SK-N-SH (cell line): Measurements from ENCODE around the gene SFR1. TPM values are rescaled to one million over a fixed set of nuclear protein-coding genes. Genes with fewer than 3 reads are reported as not detected.

ENCODE experiments used
- CTCF ChIA-PET: fragments of 300-600, 350-600 bp; formaldehyde crosslinking; extraction: SDS; loops from one replicate; lab custom pipeline; 2021; lab: Yijun Ruan, JAX
- POLR2A ChIA-PET: fragments of 350-600 bp; sonication (Branson Sonifier 250); formaldehyde crosslinking; extraction: SDS; loops from one replicate; lab custom pipeline; 2020; ENCODE audit warnings: antibody characterized with exemption, inconsistent platforms; lab: Yijun Ruan, JAX
- DNase-seq: peaks from one replicate; pipeline ENCODE4 v3.0.0; 2012
- H2AFZ ChIP-seq: fragments of 200-600 bp; sonication (generic); 2 replicates; pipeline ENCODE4 v1.8.1; 2016; ENCODE audit warnings: antibody characterized with exemption, mild to moderate bottlenecking, low read depth
- H3F3A ChIP-seq: fragments of 200-600 bp; sonication (generic); replicated peaks from 2 replicates; pipeline ENCODE3; 2016; ENCODE audit warnings: antibody characterized with exemption, mild to moderate bottlenecking; ENCODE audit not compliant: insufficient read depth
- H3K27ac ChIP-seq, 2 experiments: fragments of 200-500 bp in 1 of 2; fragments of 200-600 bp in 1 of 2; sonication (Bioruptor generic) in 1 of 2; sonication (generic), shearing (Covaris generic) in 1 of 2; 2 replicates each; pipeline versions ENCODE4 v1.5.1 to v1.6.1; 2014 to 2016; ENCODE audit warnings: low read depth in 2 of 2, inconsistent platforms in 1 of 2, low read length in 1 of 2, mild to moderate bottlenecking in 1 of 2, mixed read lengths in 1 of 2
- H3K27me3 ChIP-seq: fragments of 200-600 bp; sonication (generic), shearing (Covaris generic); 2 replicates; pipeline ENCODE4 v1.6.1; 2016; ENCODE audit warnings: mixed run types; ENCODE audit not compliant: insufficient read depth
- H3K36me3 ChIP-seq, 2 experiments: fragments of 200-500 bp in 1 of 2; fragments of 200-600 bp in 1 of 2; sonication (Bioruptor generic) in 1 of 2; sonication (generic) in 1 of 2; replicated peaks in 1 of 2; 2 replicates each; pipeline versions ENCODE3 to v1.5.1; 2014 to 2016; ENCODE audit warnings: low read length in 1 of 2, mild to moderate bottlenecking in 1 of 2; ENCODE audit not compliant: insufficient read depth in 2 of 2, control insufficient read depth in 1 of 2
- H3K4me1 ChIP-seq, 2 experiments: fragments of 200-500 bp in 1 of 2; fragments of 200-600 bp in 1 of 2; sonication (Bioruptor generic) in 1 of 2; sonication (generic), shearing (Covaris generic) in 1 of 2; 2 replicates each; pipeline versions ENCODE4 v1.5.1 to v1.6.1; 2014 to 2016; ENCODE audit warnings: low read depth in 1 of 2, low read length in 1 of 2, mixed run types in 1 of 2; ENCODE audit not compliant: insufficient read depth in 2 of 2, control insufficient read depth in 1 of 2
- H3K4me2 ChIP-seq: fragments of 200-600 bp; sonication (generic), shearing (Covaris generic); 2 replicates; pipeline ENCODE4 v1.6.1; 2017; ENCODE audit warnings: mixed run types
- H3K4me3 ChIP-seq, 2 experiments: fragments of 200-500 bp in 1 of 2; fragments of 200-600 bp in 1 of 2; sonication (Bioruptor generic) in 1 of 2; sonication (generic), shearing (Covaris generic) in 1 of 2; 2 replicates each; pipeline versions ENCODE4 v1.5.1 to v1.8.1; 2014 to 2016; ENCODE audit warnings: low read depth in 2 of 2, inconsistent platforms in 1 of 2, low read length in 1 of 2, mild to moderate bottlenecking in 1 of 2, mixed read lengths in 1 of 2, moderate library complexity in 1 of 2
- H3K79me2 ChIP-seq: fragments of 200-600 bp; sonication (generic); 2 replicates; pipeline ENCODE4 v1.8.1; 2017; ENCODE audit warnings: mild to moderate bottlenecking; ENCODE audit not compliant: insufficient read depth
- H3K9ac ChIP-seq: fragments of 200-600 bp; sonication (generic); 2 replicates; pipeline ENCODE4 v1.6.1; 2017; ENCODE audit warnings: mixed run types
- H3K9me2 ChIP-seq: fragments of 200-600 bp; sonication (generic); 2 replicates; pipeline ENCODE4 v1.6.1; 2017; ENCODE audit warnings: mixed run types
- H3K9me3 ChIP-seq: fragments of 200-600 bp; sonication (generic); 2 replicates; pipeline ENCODE4 v1.6.1; 2017; ENCODE audit warnings: mixed run types, mild to moderate bottlenecking, moderate library complexity
- H4K20me1 ChIP-seq: fragments of 200-600 bp; sonication (generic); 2 replicates; pipeline ENCODE4 v1.6.1; 2017; ENCODE audit warnings: mild to moderate bottlenecking, mixed run types; ENCODE audit not compliant: insufficient read depth
- CHD2 ChIP-seq: fragments of 150-350 bp; IDR thresholded peaks from 2 replicates; pipeline ENCODE4 v1.6.1; 2018; ENCODE audit warnings: low read length; ENCODE audit not compliant: partially characterized antibody
- ELF1 ChIP-seq: IDR thresholded peaks from 2 replicates; pipeline ENCODE4 v1.4.0; 2012
- EP300 ChIP-seq, 2 experiments: IDR thresholded peaks; 2 replicates each; pipeline versions ENCODE4 v1.4.0 to v1.6.1; 2012; ENCODE audit warnings: borderline replicate concordance in 1 of 2, low read depth in 1 of 2, low read length in 1 of 2
- FOSL2 ChIP-seq: IDR thresholded peaks from 2 replicates; pipeline ENCODE4 v1.4.0; 2012; ENCODE audit warnings: low read depth, mild to moderate bottlenecking, moderate library complexity, borderline replicate concordance
- FOXJ3 ChIP-seq: sonication (generic); formaldehyde crosslinking; IDR thresholded peaks from 2 replicates; pipeline ENCODE4 v1.5.1; 2020; ENCODE audit warnings: mild to moderate bottlenecking, missing genetic modification reagents
- GABPA ChIP-seq: IDR thresholded peaks from 2 replicates; pipeline ENCODE4 v1.4.0; 2012; ENCODE audit warnings: low read depth, mild to moderate bottlenecking
- MAX ChIP-seq: IDR thresholded peaks from 2 replicates; pipeline ENCODE4 v1.4.0; 2012; ENCODE audit warnings: low read depth
- MXI1 ChIP-seq: IDR thresholded peaks from 2 replicates; pipeline ENCODE4 v1.6.1; 2012; ENCODE audit warnings: mild to moderate bottlenecking, low read depth, low read length, improper control_type of control experiment
- NRF1 ChIP-seq: IDR thresholded peaks from 2 replicates; pipeline ENCODE4 v1.6.1; 2012; ENCODE audit warnings: low read depth, mild to moderate bottlenecking, low read length
- PBX3 ChIP-seq: IDR thresholded peaks from 2 replicates; pipeline ENCODE4; 2012
- RAD21 ChIP-seq: IDR thresholded peaks from 2 replicates; pipeline ENCODE4 v1.6.1; 2012; ENCODE audit warnings: mild to moderate bottlenecking, low read length
- RCOR1 ChIP-seq: fragments of 150-350 bp; IDR thresholded peaks from 2 replicates; pipeline ENCODE4 v1.6.1; 2017; ENCODE audit warnings: antibody characterized with exemption, low read length
- RFX5 ChIP-seq: IDR thresholded peaks from 2 replicates; pipeline ENCODE4 v1.6.1; 2012; ENCODE audit warnings: mild to moderate bottlenecking, improper control_type of control experiment, low read length
- SIN3A ChIP-seq: IDR thresholded peaks from 2 replicates; pipeline ENCODE4 v1.6.1; 2012; ENCODE audit warnings: low read depth, mild to moderate bottlenecking, low read length, moderate library complexity, borderline replicate concordance
- SMC3 ChIP-seq: IDR thresholded peaks from 2 replicates; pipeline ENCODE4 v1.6.1; 2012; ENCODE audit warnings: low read depth, low read length, improper control_type of control experiment
- TCF12 ChIP-seq: IDR thresholded peaks from 2 replicates; pipeline ENCODE4 v1.4.0; 2012
- TEAD4 ChIP-seq: IDR thresholded peaks from 2 replicates; pipeline ENCODE4 v1.4.0; 2012; ENCODE audit warnings: mild to moderate bottlenecking, borderline replicate concordance; ENCODE audit not compliant: insufficient read depth
- USF1 ChIP-seq: IDR thresholded peaks from 2 replicates; pipeline ENCODE4 v1.4.0; 2012; ENCODE audit warnings: low read depth, borderline replicate concordance
- USF2 ChIP-seq: fragments of 150-350 bp; IDR thresholded peaks from 2 replicates; pipeline ENCODE4 v1.6.1; 2017; ENCODE audit warnings: antibody characterized with exemption, low read length, low read depth, borderline replicate concordance
- YY1 ChIP-seq: IDR thresholded peaks from 2 replicates; pipeline ENCODE4 v1.4.0; 2012; ENCODE audit warnings: low read depth, mild to moderate bottlenecking
- ZBTB33 ChIP-seq: IDR thresholded peaks from 2 replicates; pipeline ENCODE4 v1.4.0; 2012; ENCODE audit warnings: low read depth, borderline replicate concordance
- polyA plus RNA-seq, 3 experiments: library from polyadenylated mRNA; depleted of rRNA; stranded (reverse); fragments of >200 nt; gene quantifications; 2 replicates each; pipeline ENCODE4 v1.2.3, GENCODE V29; 2012

The SFR1 gene
- polyA plus RNA-seq, 1 of the 3 experiments (the other 2 are of a cell fraction): 1.5 TPM

- TF ChIP-seq USF1 (no peak), PBX3 (no peak), FOXJ3 (CRISPR knock-in tag) (no peak), FOSL2 (no peak)
Measured at GRCh38 chr10:104090611-104091010, 31.4 kb upstream of the SFR1 start (continued).

GRCh38 chr10:104092749-104093148, 29.2 kb upstream of the SFR1 start:
- ChIA-PET POLR2A (no interaction called here), CTCF (no interaction called here)
- H3K4me2 ChIP-seq: no peak overlapping the region
- no peaks in the 10 kb centered on the region for H3K27me3 ChIP-seq
- H3K4me1 ChIP-seq: no peaks in the 10 kb centered on the region
- no peak for DNase-seq
- H2AFZ ChIP-seq: no peak overlapping the region
- peaks cover 12% of the 10 kb centered on the region; the same call in 1 of the 2 replicates for H3K9me3 ChIP-seq
- no peak overlapping the region for H3K4me3 ChIP-seq
- H3K79me2 ChIP-seq: no peaks in the 10 kb centered on the region
- no peaks in the 10 kb centered on the region for H4K20me1 ChIP-seq
- H3K9me2 ChIP-seq: no peaks in the 10 kb centered on the region
- H3K9ac ChIP-seq: no peak overlapping the region
- H3F3A ChIP-seq: peaks cover 15% of the 10 kb centered on the region
- no peak overlapping the region for H3K27ac ChIP-seq
- TF ChIP-seq RFX5: no peak
- TF ChIP-seq EP300 (IDR thresholded peaks at IDR 0.05; ENCODE audit: borderline replicate concordance in 1 of 2, low read depth in 1 of 2, low read length in 1 of 2): no peak
- no peak for TF ChIP-seq YY1
- TF ChIP-seq ZBTB33: no peak
- TF ChIP-seq CHD2: no peak
- TF ChIP-seq PBX3: no peak
- no peak for TF ChIP-seq USF2
- TF ChIP-seq GABPA: no peak
- TF ChIP-seq RAD21: no peak
- TF ChIP-seq SIN3A: no peak
- TF ChIP-seq TCF12: no peak
- no peak for TF ChIP-seq MAX
- no peak for TF ChIP-seq SMC3
- TF ChIP-seq RCOR1: no peak
- no peak for TF ChIP-seq FOSL2
- no peak for TF ChIP-seq NRF1
- no peak for TF ChIP-seq MXI1
- no peak for TF ChIP-seq TEAD4
- no peak for TF ChIP-seq ELF1
- TF ChIP-seq, all 33 proteins: peak for 0
- no peaks in the 10 kb centered on the region for H3K36me3 ChIP-seq
